Nephron progenitor cell (in vitro differentiated cells): ENCODE data around the gene ACOX2.

Experiments used
- DNase-seq: peaks from one replicate; pipeline ENCODE4 v3.0.0; 2021
- H3K27ac Mint-ChIP-seq: 2 replicates; pipeline ENCODE4 v1.8.0; 2021; ENCODE audit warnings: mild to moderate bottlenecking, moderate library complexity, mixed read lengths
- H3K27me3 Mint-ChIP-seq: 2 replicates; pipeline ENCODE4 v1.8.0; 2021; ENCODE audit warnings: mild to moderate bottlenecking, low read depth, mixed read lengths; ENCODE audit not compliant: poor library complexity
- H3K36me3 Mint-ChIP-seq: 2 replicates; pipeline ENCODE4 v1.8.0; 2021; ENCODE audit warnings: low read depth, mixed read lengths
- H3K4me1 Mint-ChIP-seq: 2 replicates; pipeline ENCODE4 v1.8.0; 2021; ENCODE audit warnings: mixed read lengths
- H3K4me3 Mint-ChIP-seq: 2 replicates; pipeline ENCODE4 v1.8.0; 2021; ENCODE audit warnings: mild to moderate bottlenecking, moderate library complexity, mixed read lengths
- H3K9me3 Mint-ChIP-seq: 2 replicates; pipeline ENCODE4 v1.8.0; 2021; ENCODE audit warnings: mild to moderate bottlenecking, moderate library complexity, mixed read lengths
- CTCF ChIP-seq: fragments of 200-600 bp; sonication (generic); IDR thresholded peaks from 2 replicates; pipeline ENCODE4 v1.5.0; 2021; ENCODE audit warnings: antibody characterized with exemption

Gene ACOX2

DNA sequence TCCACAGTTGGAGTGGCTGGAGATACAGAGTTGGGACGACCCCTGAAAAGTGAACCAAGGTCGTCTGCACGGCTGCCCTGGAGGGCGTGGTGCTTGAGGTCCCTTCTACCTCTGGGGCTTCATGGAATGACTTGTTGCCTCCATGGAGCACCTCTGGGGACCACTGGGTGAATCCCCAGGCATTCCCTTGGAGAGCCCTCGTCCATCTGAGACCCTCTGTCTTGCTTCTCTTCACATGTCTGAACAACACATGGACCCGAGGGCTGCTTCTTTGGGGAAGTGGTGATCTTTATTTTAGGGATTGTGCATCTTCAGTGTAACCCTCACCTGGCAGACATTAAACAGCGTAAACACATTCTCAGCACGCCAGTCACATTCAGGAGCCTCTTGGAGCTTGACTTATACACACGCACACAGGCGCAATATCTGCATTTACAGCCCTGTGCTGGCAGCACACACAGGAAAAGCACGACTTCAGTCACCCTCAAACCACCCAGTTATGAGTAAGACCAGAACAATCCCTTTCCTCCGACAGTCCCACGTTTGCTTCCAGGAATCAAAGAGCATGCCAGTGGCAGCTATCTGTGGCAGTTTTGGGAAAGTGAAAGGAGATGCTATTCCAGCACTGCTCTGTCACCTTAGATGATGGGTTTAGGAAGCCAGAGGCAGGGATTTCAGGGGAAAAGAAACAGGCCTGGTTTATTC lies 27.6 kb upstream of the ACOX2 start:
- Mint-ChIP-seq H3K9me3 (no peaks in the 10 kb centered on the region), H3K4me1 (peaks cover 22% of the 10 kb centered on the region), H3K27me3 (peaks cover 10% of the 10 kb centered on the region), H3K27ac (no peak overlapping the region), H3K36me3 (no peaks in the 10 kb centered on the region), H3K4me3 (no peak overlapping the region)
- no peak for TF ChIP-seq CTCF
- no peak for DNase-seq

GRCh38 chr3:58564054-58564453 lies 27.1 kb upstream of the ACOX2 start:
- no peak overlapping the region for H3K4me3 Mint-ChIP-seq
- H3K27ac Mint-ChIP-seq, result no peak overlapping the region
- H3K36me3 Mint-ChIP-seq, result no peaks in the 10 kb centered on the region
- H3K9me3 Mint-ChIP-seq, result no peaks in the 10 kb centered on the region
- peaks cover 21% of the 10 kb centered on the region for H3K4me1 Mint-ChIP-seq
- H3K27me3 Mint-ChIP-seq, result peaks cover 10% of the 10 kb centered on the region
- no peak for DNase-seq
- no peak for TF ChIP-seq CTCF

DNA sequence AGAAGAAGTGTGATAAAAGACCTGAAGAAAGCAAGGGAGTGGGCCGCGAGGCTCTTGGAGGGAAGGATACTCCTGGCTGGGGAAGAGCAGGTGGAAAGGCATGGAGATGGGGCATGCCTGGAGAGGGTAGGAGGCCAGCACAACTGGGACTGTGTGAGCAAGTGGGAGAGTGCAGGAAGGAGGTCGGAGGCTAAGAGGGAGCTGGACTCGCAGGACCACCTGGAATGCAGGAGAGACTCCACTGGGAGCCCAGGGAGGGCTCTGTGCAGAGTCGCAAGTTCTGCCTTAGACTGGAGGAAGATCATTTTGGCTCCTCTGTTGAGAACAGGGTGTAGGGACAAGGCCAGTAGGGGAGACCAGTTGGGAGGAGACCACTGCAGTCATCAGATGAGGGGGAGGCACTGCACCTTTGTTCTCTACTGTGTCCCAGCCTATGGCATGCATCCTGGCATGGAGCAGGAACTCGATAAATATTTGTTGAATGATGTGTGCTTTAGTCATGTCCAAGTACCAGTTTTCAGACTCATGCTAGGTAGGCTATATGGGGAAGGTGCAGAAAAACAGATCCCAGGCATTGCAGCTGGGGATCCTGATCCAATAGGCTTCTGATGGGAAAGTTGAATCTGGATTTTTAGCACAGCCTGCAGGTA lies 26.5 kb upstream of the ACOX2 start:
- Mint-ChIP-seq H3K4me1 (peaks cover 15% of the 10 kb centered on the region), H3K9me3 (no peaks in the 10 kb centered on the region), H3K27ac (peak overlapping the region; percentile 74), H3K27me3 (peaks cover 4% of the 10 kb centered on the region), H3K4me3 (no peak overlapping the region), H3K36me3 (no peaks in the 10 kb centered on the region)
- no peak for TF ChIP-seq CTCF
- no peak for DNase-seq

DNA sequence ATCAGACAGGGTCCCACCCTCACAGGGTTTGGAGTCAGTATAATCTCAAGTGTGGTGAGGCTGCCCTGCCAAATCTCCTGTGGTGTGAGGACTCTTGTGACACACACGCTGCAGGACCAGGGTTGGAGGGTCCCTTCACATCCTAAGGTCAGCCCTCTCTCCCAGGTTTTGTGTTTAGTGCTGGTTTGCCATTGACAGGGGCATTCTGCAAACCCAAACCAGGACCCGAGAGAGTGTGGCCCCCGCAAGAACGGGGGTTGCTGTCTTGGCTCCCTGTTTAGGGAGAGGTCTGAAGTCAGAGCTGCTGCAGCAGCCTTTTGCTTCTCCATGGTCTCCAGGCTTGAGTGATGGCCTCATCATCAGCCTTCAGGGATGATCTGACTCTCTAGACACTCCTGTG lies 25.5 kb upstream of the ACOX2 start:
- H3K27me3 Mint-ChIP-seq, result peaks cover 3% of the 10 kb centered on the region
- no peak for TF ChIP-seq CTCF

GRCh38 chr3:58560771-58561311 lies 23.9 kb upstream of the ACOX2 start:
- DNase-seq, result peak; percentile 45
- TF ChIP-seq CTCF, result no peak

More for the DNA sequence above, 25.5 kb upstream of the ACOX2 start:
- no peak for DNase-seq
- H3K27ac Mint-ChIP-seq, result no peak overlapping the region
- H3K36me3 Mint-ChIP-seq, result no peaks in the 10 kb centered on the region
- peaks cover 21% of the 10 kb centered on the region for H3K4me1 Mint-ChIP-seq
- H3K4me3 Mint-ChIP-seq, result no peak overlapping the region
- H3K9me3 Mint-ChIP-seq, result no peaks in the 10 kb centered on the region

More at GRCh38 chr3:58560771-58561311, 23.9 kb upstream of the ACOX2 start:
- Mint-ChIP-seq H3K36me3 (no peaks in the 10 kb centered on the region), H3K9me3 (no peaks in the 10 kb centered on the region), H3K4me3 (no peak overlapping the region), H3K27ac (no peak overlapping the region), H3K4me1 (peaks cover 31% of the 10 kb centered on the region), H3K27me3 (peaks cover 4% of the 10 kb centered on the region)
